B cell (primary cell): ENCODE results near the gene ARHGEF10L.

Experiments
- EZH2 ChIP-seq: IDR thresholded peaks from 2 replicates; pipeline ENCODE4 v1.6.1; 2012; ENCODE audit warnings: borderline replicate concordance, low read depth, mild to moderate bottlenecking, moderate library complexity, low read length; ENCODE audit not compliant: insufficient read depth, poor library complexity, severe bottlenecking
- TF ChIP-seq, protein P1 (sequence below): fragments of 200-600 bp; IDR thresholded peaks from one replicate; pipeline ENCODE4 v1.8.0; 2022; ENCODE audit warnings: antibody characterized with exemption, mild to moderate bottlenecking

DNA sequence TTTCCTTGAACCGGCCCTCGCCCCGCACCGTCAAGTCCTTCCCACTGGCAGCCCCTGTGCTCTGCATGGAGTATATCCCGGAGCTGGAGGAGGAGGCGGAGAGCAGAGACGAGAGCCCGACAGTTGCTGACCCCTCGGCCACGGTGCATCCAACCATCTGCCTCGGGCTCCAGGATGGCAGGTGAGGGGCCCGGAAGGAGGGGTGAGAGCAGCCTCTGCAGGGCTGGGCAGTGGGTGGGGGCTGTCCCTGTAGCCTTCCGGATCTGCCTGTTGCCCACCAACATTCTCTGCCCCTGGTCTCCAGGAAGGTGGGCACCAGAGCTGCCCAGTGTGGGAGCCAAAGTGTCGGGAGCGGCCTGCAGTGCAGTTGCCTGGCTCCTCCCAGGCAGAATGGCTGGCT lies 116.4 kb downstream of the ARHGEF10L start:
- TF ChIP-seq, protein P1, sequence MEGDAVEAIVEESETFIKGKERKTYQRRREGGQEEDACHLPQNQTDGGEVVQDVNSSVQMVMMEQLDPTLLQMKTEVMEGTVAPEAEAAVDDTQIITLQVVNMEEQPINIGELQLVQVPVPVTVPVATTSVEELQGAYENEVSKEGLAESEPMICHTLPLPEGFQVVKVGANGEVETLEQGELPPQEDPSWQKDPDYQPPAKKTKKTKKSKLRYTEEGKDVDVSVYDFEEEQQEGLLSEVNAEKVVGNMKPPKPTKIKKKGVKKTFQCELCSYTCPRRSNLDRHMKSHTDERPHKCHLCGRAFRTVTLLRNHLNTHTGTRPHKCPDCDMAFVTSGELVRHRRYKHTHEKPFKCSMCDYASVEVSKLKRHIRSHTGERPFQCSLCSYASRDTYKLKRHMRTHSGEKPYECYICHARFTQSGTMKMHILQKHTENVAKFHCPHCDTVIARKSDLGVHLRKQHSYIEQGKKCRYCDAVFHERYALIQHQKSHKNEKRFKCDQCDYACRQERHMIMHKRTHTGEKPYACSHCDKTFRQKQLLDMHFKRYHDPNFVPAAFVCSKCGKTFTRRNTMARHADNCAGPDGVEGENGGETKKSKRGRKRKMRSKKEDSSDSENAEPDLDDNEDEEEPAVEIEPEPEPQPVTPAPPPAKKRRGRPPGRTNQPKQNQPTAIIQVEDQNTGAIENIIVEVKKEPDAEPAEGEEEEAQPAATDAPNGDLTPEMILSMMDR = no peak
- no peak for TF ChIP-seq EZH2
